ENCODE results near the gene FLT3LG. TPM values are rescaled to one million over a fixed set of nuclear protein-coding genes. Genes with fewer than 3 reads are reported as not detected.
A peak's percentile ranks its signal among the peaks of the same experiment; 100 is the strongest.

FLT3LG gene
- total and polyA plus RNA-seq, 2 of the 8 experiments (the other 6 are each of a cell fraction or from before 2014, with no cell fraction given) = 1.6 to 3.2 TPM

GRCh38 chr19:49442354-49442753, 31.7 kb upstream of the FLT3LG start:
- 0 out of 7 replicates have a peak overlapping the region, but pooled peaks of 1 of the 4 experiments have one; percentile 13 for H3K9ac ChIP-seq (replicated peaks in 1 of 4; ENCODE audit: extremely low read depth in 1 of 4, low read depth in 3 of 4, low read length in 3 of 4)
- H2BK15ac ChIP-seq (ENCODE audit: low read length) = no peak overlapping the region
- no peak overlapping the region; the same call in none of the 2 replicates for H3K18ac ChIP-seq (ENCODE audit: extremely low read depth, low read length)
- peak overlapping the region; percentile 53 to 73 for H3K4me2 ChIP-seq (ENCODE audit: insufficient read depth in 1 of 2, low read depth in 2 of 2, low read length in 2 of 2)
- no peak overlapping the region for H3K27ac ChIP-seq (ENCODE audit: low read depth, low read length)
- H3K14ac ChIP-seq (ENCODE audit: insufficient read length) = no peak overlapping the region
- FAIRE-seq = peak; percentile 68
- H3K23me2 ChIP-seq (ENCODE audit: low read depth, low read length) = peaks cover 18% of the 10 kb centered on the region; the same call in 1 of the 2 replicates
- no peaks in the 10 kb centered on the region for H3K79me1 ChIP-seq (ENCODE audit: low read depth, low read length)
- H2BK5ac ChIP-seq (ENCODE audit: low read depth, low read length) = peak overlapping the region; percentile 55; the same call in 1 of the 2 replicates
- peak overlapping the region; percentile 95; the same call in 1 of the 2 replicates for H2AFZ ChIP-seq (ENCODE audit: low read length)
- H2AK5ac ChIP-seq (ENCODE audit: low read depth, low read length) = no peak overlapping the region
- no peak overlapping the region for H4K91ac ChIP-seq (replicated peaks; ENCODE audit: insufficient read length, low read length)
- no peaks in the 10 kb centered on the region for H3K9me3 ChIP-seq (ENCODE audit: insufficient read depth in 2 of 2, low read depth in 1 of 2, low read length in 1 of 2)
- no peak overlapping the region for H4K5ac ChIP-seq (ENCODE audit: insufficient read length, low read depth, low read length)
- DNase-seq (ENCODE audit: low read depth in 1 of 2, low spot score in 2 of 2) = no peak
- 0% methylated on average over 6 of the region's 11 CpGs; no CpG with 5 or more reads in 1 of the 2 experiments for WGBS, 2 experiments (ENCODE audit: extremely low coverage in 1 of 2, insufficient coverage in 1 of 2, insufficient read length in 1 of 2, insufficient replicate concordance in 2 of 2, low coverage in 1 of 2, low lambda C conversion rate in 2 of 2, missing lambda C conversion rate in 1 of 2)
- no peak overlapping the region for H3K4ac ChIP-seq (replicated peaks; ENCODE audit: insufficient read length, low read depth, low read length)
- H3K79me2 ChIP-seq (ENCODE audit: control insufficient read depth in 1 of 2, insufficient read depth in 2 of 2, low read length in 2 of 2) = no peaks in the 10 kb centered on the region
- ChIA-PET CTCF (ENCODE audit: partially characterized antibody) (interaction anchor here (0.9 to 7.9 kb wide), 14 partner anchors 12 to 716 kb away, joined by 3 to 88 read pairs (median 4); partner anchors contain the start of genes GFY and PTH2), POLR2A (ENCODE audit: partially characterized antibody) (interaction anchor here (1.0 to 4.1 kb wide), 7 partner anchors 8 to 235 kb away, joined by 3 to 13 read pairs (median 3); partner anchors contain the start of genes ALDH16A1, PIH1D1 and PRMT1)
- H3K36me3 ChIP-seq (ENCODE audit: control insufficient read depth in 2 of 4, insufficient read depth in 4 of 4, low read length in 3 of 4) = peaks cover 5 to 9% (median 7%) of the 10 kb centered on the region in 4 experiments; a peak in 6 of 8 replicates
- peaks cover 0 to 7% (median 4%) of the 10 kb centered on the region in 4 experiments; a peak in 4 of 7 replicates for H3K4me1 ChIP-seq (replicated peaks in 1 of 4; ENCODE audit: control insufficient read depth in 3 of 4, insufficient read depth in 4 of 4, low read length in 3 of 4)
- no peak overlapping the region for H3K23ac ChIP-seq (ENCODE audit: insufficient read length)
- H2BK120ac ChIP-seq (replicated peaks; ENCODE audit: low read depth, low read length) = no peak overlapping the region
- H4K20me1 ChIP-seq (replicated peaks in 1 of 2; ENCODE audit: control insufficient read depth in 1 of 2, insufficient read depth in 2 of 2, low read length in 2 of 2) = peaks cover 3 to 6% of the 10 kb centered on the region in 2 experiments
- no peak overlapping the region for H3K56ac ChIP-seq (replicated peaks; ENCODE audit: insufficient read length, low read depth, low read length)
- peak overlapping the region; percentile 63; the same call in 1 of the 2 replicates for H2BK12ac ChIP-seq (ENCODE audit: low read depth, low read length)
- H4K8ac ChIP-seq (ENCODE audit: extremely low read depth, insufficient read depth, low read length) = no peak overlapping the region
- no peak overlapping the region for H2BK20ac ChIP-seq (ENCODE audit: low read length)
- H3K27me3 ChIP-seq (replicated peaks in 1 of 4; ENCODE audit: control insufficient read depth in 3 of 4, extremely low read depth in 1 of 4, insufficient read depth in 3 of 4, low read length in 3 of 4) = peaks cover 20 to 37% (median 35%) of the 10 kb centered on the region in 4 experiments
- peak overlapping the region; percentile 36 to 57 (median 44); a peak in 6 of 8 replicates for H3K4me3 ChIP-seq (ENCODE audit: extremely low read depth in 1 of 4, insufficient read depth in 2 of 4, low read depth in 3 of 4, low read length in 4 of 4)
- TF ChIP-seq EZH2 (IDR thresholded peaks at IDR 0.05; ENCODE audit: low read depth, low read length, severe bottlenecking) = no peak
- TF ChIP-seq CTCF (IDR thresholded peaks at IDR 0.05; ENCODE audit: control extremely low read depth in 1 of 3, insufficient read depth in 1 of 3, low read depth in 1 of 3, low read length in 3 of 3) = no peak; a peak in 1 of 4 replicates
- no peak for TF ChIP-seq ATF2 (IDR thresholded peaks at IDR 0.05; ENCODE audit: low read length)
- no peak for TF ChIP-seq TEAD4 (IDR thresholded peaks at IDR 0.05; ENCODE audit: low read depth, low read length)
- no peak for TF ChIP-seq CHD1 (IDR thresholded peaks at IDR 0.05; ENCODE audit: low read depth, low read length)
- no peak for TF ChIP-seq ATF3 (IDR thresholded peaks at IDR 0.05; ENCODE audit: insufficient read depth, low read depth, low read length)
- no peak for TF ChIP-seq SP4 (IDR thresholded peaks at IDR 0.05; ENCODE audit: low read length)
- no peak for TF ChIP-seq CHD2 (IDR thresholded peaks at IDR 0.05; ENCODE audit: low read length)

Measured in H1 (cell line).